ENCODE results near the gene PLA2G2D. TPM values are rescaled to one million over a fixed set of nuclear protein-coding genes. Genes with fewer than 3 reads are reported as not detected.
"Not testable (repeated sequence)": the region's sequence is repeated elsewhere in the genome, so short reads cannot be mapped to it uniquely, and the experiment has no call there.

Gene PLA2G2D
- total RNA-seq, 2 donors from 2014 or later: not detected

- Histone ChIP-seq H3K36me3 (no peaks in the 10 kb centered on the region), H3K4me3 (no peak overlapping the region), H3K27me3 (replicated peaks; ENCODE audit: insufficient read depth) (no peaks in the 10 kb centered on the region), H3K27ac (no peak overlapping the region), H3K9me3 (no peaks in the 10 kb centered on the region), H3K4me1 (ENCODE audit: control insufficient read depth in 1 of 2, low read depth in 2 of 2) (no peaks in the 10 kb centered on the region)
- TF ChIP-seq, protein P1, sequence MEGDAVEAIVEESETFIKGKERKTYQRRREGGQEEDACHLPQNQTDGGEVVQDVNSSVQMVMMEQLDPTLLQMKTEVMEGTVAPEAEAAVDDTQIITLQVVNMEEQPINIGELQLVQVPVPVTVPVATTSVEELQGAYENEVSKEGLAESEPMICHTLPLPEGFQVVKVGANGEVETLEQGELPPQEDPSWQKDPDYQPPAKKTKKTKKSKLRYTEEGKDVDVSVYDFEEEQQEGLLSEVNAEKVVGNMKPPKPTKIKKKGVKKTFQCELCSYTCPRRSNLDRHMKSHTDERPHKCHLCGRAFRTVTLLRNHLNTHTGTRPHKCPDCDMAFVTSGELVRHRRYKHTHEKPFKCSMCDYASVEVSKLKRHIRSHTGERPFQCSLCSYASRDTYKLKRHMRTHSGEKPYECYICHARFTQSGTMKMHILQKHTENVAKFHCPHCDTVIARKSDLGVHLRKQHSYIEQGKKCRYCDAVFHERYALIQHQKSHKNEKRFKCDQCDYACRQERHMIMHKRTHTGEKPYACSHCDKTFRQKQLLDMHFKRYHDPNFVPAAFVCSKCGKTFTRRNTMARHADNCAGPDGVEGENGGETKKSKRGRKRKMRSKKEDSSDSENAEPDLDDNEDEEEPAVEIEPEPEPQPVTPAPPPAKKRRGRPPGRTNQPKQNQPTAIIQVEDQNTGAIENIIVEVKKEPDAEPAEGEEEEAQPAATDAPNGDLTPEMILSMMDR (IDR thresholded peaks at IDR 0.05): no peak
- DNase-seq (ENCODE audit: low spot score) (no peak), ATAC-seq (ENCODE audit: insufficient number of reproducible peaks, low FRiP score, low read depth) (no peak)
Measured at GRCh38 chr1:20138346-20138745, 19.0 kb upstream of the PLA2G2D start.

DNA sequence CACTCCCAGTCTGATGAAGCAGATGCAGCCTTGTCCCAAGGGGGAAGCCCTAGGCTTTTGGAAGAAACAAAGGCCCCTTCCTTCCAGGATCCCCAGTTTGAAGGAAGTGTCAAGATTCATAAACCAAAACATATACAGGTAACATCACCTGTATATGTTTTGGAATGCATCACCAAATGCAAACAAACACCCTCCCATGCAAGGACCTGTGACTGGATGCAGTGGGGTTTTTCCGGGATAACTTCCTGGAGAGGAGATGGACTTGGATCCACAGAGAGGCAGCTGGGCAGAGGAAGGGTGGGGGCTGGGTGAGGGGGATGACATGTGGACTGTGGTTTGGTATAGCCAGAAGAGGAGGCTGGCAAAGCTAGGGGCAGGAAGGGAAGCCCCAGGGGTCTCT is 18.3 kb upstream of the PLA2G2D start:
- TF ChIP-seq, protein P1 (IDR thresholded peaks at IDR 0.05): no peak
- no peak overlapping the region for H3K27ac ChIP-seq
- H3K9me3 ChIP-seq: no peaks in the 10 kb centered on the region
- no peaks in the 10 kb centered on the region for H3K36me3 ChIP-seq
- no peak overlapping the region for H3K4me3 ChIP-seq
- no peaks in the 10 kb centered on the region for H3K27me3 ChIP-seq (replicated peaks; ENCODE audit: insufficient read depth)
- no peaks in the 10 kb centered on the region for H3K4me1 ChIP-seq (ENCODE audit: control insufficient read depth in 1 of 2, low read depth in 2 of 2)
- DNase-seq (ENCODE audit: low spot score) (no peak), ATAC-seq (ENCODE audit: insufficient number of reproducible peaks, low FRiP score, low read depth) (no peak)

DNA sequence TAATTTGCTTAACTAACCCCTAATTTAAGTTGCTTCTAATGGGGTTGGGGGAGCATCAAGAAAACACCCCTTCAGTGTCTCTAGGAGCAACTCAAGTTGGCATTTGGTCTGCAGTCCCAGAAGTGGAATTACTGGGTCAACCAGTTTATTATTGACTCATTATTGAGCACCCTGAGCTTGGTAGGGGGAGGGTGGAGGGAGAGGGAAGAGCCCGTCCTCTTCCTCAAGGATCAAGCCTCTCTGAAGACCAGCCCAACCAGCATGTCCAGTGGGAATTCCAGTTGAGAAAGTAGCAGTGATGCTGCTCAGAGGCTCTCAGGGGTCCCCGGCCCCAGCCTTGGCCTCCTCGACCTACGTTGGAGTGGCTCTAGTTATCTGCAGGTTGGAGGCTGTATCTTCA is 17.7 kb upstream of the PLA2G2D start:
- ATAC-seq (ENCODE audit: insufficient number of reproducible peaks, low FRiP score, low read depth) (no peak), DNase-seq (ENCODE audit: low spot score) (no peak)

GRCh38 chr1:20136249-20136648 is 16.9 kb upstream of the PLA2G2D start:
- Histone ChIP-seq H3K36me3 (no peaks in the 10 kb centered on the region), H3K27ac (no peak overlapping the region), H3K4me1 (ENCODE audit: control insufficient read depth in 1 of 2, low read depth in 2 of 2) (no peaks in the 10 kb centered on the region), H3K4me3 (no peak overlapping the region), H3K27me3 (replicated peaks; ENCODE audit: insufficient read depth) (no peaks in the 10 kb centered on the region), H3K9me3 (no peaks in the 10 kb centered on the region)
- TF ChIP-seq, protein P1 (IDR thresholded peaks at IDR 0.05): no peak
- ATAC-seq (ENCODE audit: insufficient number of reproducible peaks, low FRiP score, low read depth) (no peak), DNase-seq (ENCODE audit: low spot score) (no peak)

More for the DNA sequence above, 17.7 kb upstream of the PLA2G2D start:
- Histone ChIP-seq H3K4me3 (no peak overlapping the region), H3K36me3 (no peaks in the 10 kb centered on the region), H3K27me3 (replicated peaks; ENCODE audit: insufficient read depth) (no peaks in the 10 kb centered on the region), H3K27ac (no peak overlapping the region), H3K4me1 (ENCODE audit: control insufficient read depth in 1 of 2, low read depth in 2 of 2) (no peaks in the 10 kb centered on the region), H3K9me3 (no peaks in the 10 kb centered on the region)
- TF ChIP-seq, protein P1 (IDR thresholded peaks at IDR 0.05): no peak

- DNase-seq (ENCODE audit: low spot score) (no peak), ATAC-seq (ENCODE audit: insufficient number of reproducible peaks, low FRiP score, low read depth) (no peak)
- Histone ChIP-seq H3K9me3 (no peaks in the 10 kb centered on the region), H3K27ac (no peak overlapping the region), H3K36me3 (no peaks in the 10 kb centered on the region), H3K4me1 (ENCODE audit: control insufficient read depth in 1 of 2, low read depth in 2 of 2) (no peaks in the 10 kb centered on the region), H3K27me3 (replicated peaks; ENCODE audit: insufficient read depth) (no peaks in the 10 kb centered on the region), H3K4me3 (no peak overlapping the region)
- TF ChIP-seq, protein P1 (IDR thresholded peaks at IDR 0.05): no peak
Measured at GRCh38 chr1:20134995-20135394, 15.7 kb upstream of the PLA2G2D start.

DNA sequence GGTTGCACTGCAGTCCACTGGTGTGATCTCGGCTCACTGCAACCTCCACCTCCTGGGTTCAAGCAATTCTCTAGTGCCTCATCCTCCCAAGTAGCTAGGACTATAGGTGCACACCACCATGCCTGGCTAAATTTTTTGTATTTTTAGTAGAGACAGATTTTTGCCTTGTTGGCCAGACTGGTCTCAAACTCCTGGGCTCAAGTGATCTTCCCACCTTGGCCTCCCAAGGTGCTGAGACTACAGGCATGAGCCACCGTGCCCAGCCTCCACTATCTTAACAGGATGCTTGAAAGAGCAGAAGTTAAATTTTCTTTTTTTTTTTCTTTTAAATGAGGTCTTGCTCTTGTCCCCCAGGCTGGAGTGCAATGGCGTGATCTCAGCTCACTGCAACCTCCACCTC is 11.2 kb upstream of the PLA2G2D start:
- H3K4me1 ChIP-seq (ENCODE audit: control insufficient read depth in 1 of 2, low read depth in 2 of 2); ATAC-seq (ENCODE audit: insufficient number of reproducible peaks, low FRiP score, low read depth); H3K4me3 ChIP-seq; H3K9me3 ChIP-seq; H3K27ac ChIP-seq; H3K27me3 ChIP-seq (replicated peaks; ENCODE audit: insufficient read depth); DNase-seq (ENCODE audit: low spot score); H3K36me3 ChIP-seq: not testable (repeated sequence)

All from thoracic aorta (tissue), 2 donors.